ENCODE measurements around the gene SETD1B.

SETD1B gene

GRCh38 chr12:121792607-121793439 is 11.0 kb upstream of the SETD1B start:
- Histone ChIP-seq H3F3A (ENCODE audit: control insufficient read depth, insufficient read depth) (peaks cover 11% of the 10 kb centered on the region), H3K27ac (ENCODE audit: low read depth, low read length) (peak overlapping the region; percentile 19), H3K4me3 (ENCODE audit: low read length) (peak overlapping the region; percentile 89), H3K9me3 (ENCODE audit: control insufficient read depth, insufficient read depth, low read length) (no peaks in the 10 kb centered on the region), H4K20me1 (ENCODE audit: control insufficient read depth, insufficient read depth, low read depth, low read length) (no peaks in the 10 kb centered on the region), H3K79me2 (ENCODE audit: control insufficient read depth, low read length) (peaks cover 30% of the 10 kb centered on the region), H3K27me3 (ENCODE audit: control insufficient read depth, low read length) (no peaks in the 10 kb centered on the region), H3K36me3 (ENCODE audit: control insufficient read depth, low read length) (peaks cover 8% of the 10 kb centered on the region; the same call in 1 of the 2 replicates), H3K4me2 (ENCODE audit: low read length) (peak overlapping the region; percentile 97), H3K9me2 (replicated peaks; ENCODE audit: control insufficient read depth, low read length) (no peaks in the 10 kb centered on the region), H3K4me1 (ENCODE audit: control insufficient read depth, low read length) (peaks cover 70% of the 10 kb centered on the region)
- TF ChIP-seq EZH2phosphoT487 (IDR thresholded peaks at IDR 0.05; ENCODE audit: borderline replicate concordance, low read length), result no peak
- TF ChIP-seq CTCF (IDR thresholded peaks at IDR 0.05; ENCODE audit: low read depth, low read length, poor library complexity, severe bottlenecking), result no peak

GRCh38 chr12:121793440-121793837 is 10.4 kb upstream of the SETD1B start, which contains the start of gene RHOF:
RHOF (minus strand) TSS chr12:121793688; CDS start chr12:121793633, 55 bp downstream.
- TF ChIP-seq CTCF (IDR thresholded peaks at IDR 0.05; ENCODE audit: low read depth, low read length, poor library complexity, severe bottlenecking) (no peak), EZH2phosphoT487 (IDR thresholded peaks at IDR 0.05; ENCODE audit: borderline replicate concordance, low read length) (no peak)
- H3K27me3 ChIP-seq (ENCODE audit: control insufficient read depth, low read length), result no peaks in the 10 kb centered on the region
- H4K20me1 ChIP-seq (ENCODE audit: control insufficient read depth, insufficient read depth, low read depth, low read length), result no peaks in the 10 kb centered on the region
- peak within 1 kb of the TSS; percentile 97 for H3K4me2 ChIP-seq (ENCODE audit: low read length)
- H3K36me3 ChIP-seq (ENCODE audit: control insufficient read depth, low read length), result peaks cover 14% of the 10 kb centered on the region
- H3K9me3 ChIP-seq (ENCODE audit: control insufficient read depth, insufficient read depth, low read length), result no peaks in the 10 kb centered on the region
- H3K4me3 ChIP-seq (ENCODE audit: low read length), result peak within 1 kb of the TSS; percentile 89
- no peaks in the 10 kb centered on the region for H3K9me2 ChIP-seq (replicated peaks; ENCODE audit: control insufficient read depth, low read length)
- H3K79me2 ChIP-seq (ENCODE audit: control insufficient read depth, low read length), result peaks cover 34% of the 10 kb centered on the region
- peaks cover 11% of the 10 kb centered on the region for H3F3A ChIP-seq (ENCODE audit: control insufficient read depth, insufficient read depth)
- peaks cover 66% of the 10 kb centered on the region for H3K4me1 ChIP-seq (ENCODE audit: control insufficient read depth, low read length)
- H3K27ac ChIP-seq (ENCODE audit: low read depth, low read length), result peak within 1 kb of the TSS; percentile 43

GRCh38 chr12:121793838-121794533 is 9.8 kb upstream of the SETD1B start:
- TF ChIP-seq CTCF (IDR thresholded peaks at IDR 0.05; ENCODE audit: low read depth, low read length, poor library complexity, severe bottlenecking) (peak; percentile 97), EZH2phosphoT487 (IDR thresholded peaks at IDR 0.05; ENCODE audit: borderline replicate concordance, low read length) (no peak)
- H3F3A ChIP-seq (ENCODE audit: control insufficient read depth, insufficient read depth), result peaks cover 11% of the 10 kb centered on the region
- peaks cover 34% of the 10 kb centered on the region for H3K79me2 ChIP-seq (ENCODE audit: control insufficient read depth, low read length)
- H3K27me3 ChIP-seq (ENCODE audit: control insufficient read depth, low read length), result no peaks in the 10 kb centered on the region
- H4K20me1 ChIP-seq (ENCODE audit: control insufficient read depth, insufficient read depth, low read depth, low read length), result no peaks in the 10 kb centered on the region
- peak overlapping the region; percentile 89 for H3K4me3 ChIP-seq (ENCODE audit: low read length)
- peaks cover 19% of the 10 kb centered on the region for H3K36me3 ChIP-seq (ENCODE audit: control insufficient read depth, low read length)
- peaks cover 66% of the 10 kb centered on the region for H3K4me1 ChIP-seq (ENCODE audit: control insufficient read depth, low read length)
- peak overlapping the region; percentile 43 for H3K27ac ChIP-seq (ENCODE audit: low read depth, low read length)
- H3K9me2 ChIP-seq (replicated peaks; ENCODE audit: control insufficient read depth, low read length), result no peaks in the 10 kb centered on the region
- peak overlapping the region; percentile 97 for H3K4me2 ChIP-seq (ENCODE audit: low read length)
- H3K9me3 ChIP-seq (ENCODE audit: control insufficient read depth, insufficient read depth, low read length), result no peaks in the 10 kb centered on the region

All from DOHH2 (cell line).